C4-2B (cell line): ENCODE measurements around the gene TCFL5.

Experiments used
- H3K27ac ChIP-seq: fragments of 450-650 bp; 2 replicates; pipeline ENCODE4 v1.5.1; 2017
- ZFX ChIP-seq: fragments of 450-650 bp; IDR thresholded peaks from 2 replicates; pipeline ENCODE4 v1.6.1; 2017
- TF ChIP-seq, protein P1 (sequence below): fragments of 450-650 bp; conservative IDR thresholded peaks from 2 replicates; pipeline ENCODE4 v1.5.1; 2017; ENCODE audit warnings: mild to moderate bottlenecking

Gene TCFL5

GRCh38 chr20:62812181-62812906, 49.3 kb downstream of the TCFL5 start:
- TF ChIP-seq, protein P1, sequence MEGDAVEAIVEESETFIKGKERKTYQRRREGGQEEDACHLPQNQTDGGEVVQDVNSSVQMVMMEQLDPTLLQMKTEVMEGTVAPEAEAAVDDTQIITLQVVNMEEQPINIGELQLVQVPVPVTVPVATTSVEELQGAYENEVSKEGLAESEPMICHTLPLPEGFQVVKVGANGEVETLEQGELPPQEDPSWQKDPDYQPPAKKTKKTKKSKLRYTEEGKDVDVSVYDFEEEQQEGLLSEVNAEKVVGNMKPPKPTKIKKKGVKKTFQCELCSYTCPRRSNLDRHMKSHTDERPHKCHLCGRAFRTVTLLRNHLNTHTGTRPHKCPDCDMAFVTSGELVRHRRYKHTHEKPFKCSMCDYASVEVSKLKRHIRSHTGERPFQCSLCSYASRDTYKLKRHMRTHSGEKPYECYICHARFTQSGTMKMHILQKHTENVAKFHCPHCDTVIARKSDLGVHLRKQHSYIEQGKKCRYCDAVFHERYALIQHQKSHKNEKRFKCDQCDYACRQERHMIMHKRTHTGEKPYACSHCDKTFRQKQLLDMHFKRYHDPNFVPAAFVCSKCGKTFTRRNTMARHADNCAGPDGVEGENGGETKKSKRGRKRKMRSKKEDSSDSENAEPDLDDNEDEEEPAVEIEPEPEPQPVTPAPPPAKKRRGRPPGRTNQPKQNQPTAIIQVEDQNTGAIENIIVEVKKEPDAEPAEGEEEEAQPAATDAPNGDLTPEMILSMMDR: no peak
- TF ChIP-seq ZFX: no peak
- no peak overlapping the region for H3K27ac ChIP-seq

GRCh38 chr20:62811720-62812119, 49.9 kb downstream of the TCFL5 start:
- TF ChIP-seq, protein P1: no peak
- no peak for TF ChIP-seq ZFX

DNA sequence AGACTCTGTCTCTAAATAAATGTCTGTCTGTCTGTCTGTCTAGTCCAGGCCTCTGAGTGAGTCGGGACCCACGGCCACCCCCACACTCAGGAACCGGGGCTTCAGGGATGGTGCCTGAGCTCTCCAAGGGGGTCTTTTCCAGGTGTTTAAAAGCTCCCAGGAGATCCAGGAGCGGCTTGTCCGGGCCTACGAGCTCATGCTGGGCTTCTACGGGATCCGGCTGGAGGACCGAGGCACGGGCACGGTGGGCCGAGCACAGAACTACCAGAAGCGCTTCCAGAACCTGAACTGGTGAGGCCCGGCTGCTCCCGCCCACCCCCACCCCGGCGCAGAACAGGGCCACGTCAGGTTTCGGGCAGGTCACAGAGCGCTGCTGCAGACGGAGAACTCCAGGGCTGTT, 50.3 kb downstream of the TCFL5 start:
- no peak for TF ChIP-seq ZFX
- TF ChIP-seq, protein P1: no peak
- no peak overlapping the region for H3K27ac ChIP-seq

More at GRCh38 chr20:62811720-62812119, 49.9 kb downstream of the TCFL5 start:
- no peak overlapping the region for H3K27ac ChIP-seq

GRCh38 chr20:62809530-62810428, 51.8 kb downstream of the TCFL5 start:
- H3K27ac ChIP-seq: no peak overlapping the region
- no peak for TF ChIP-seq ZFX
- TF ChIP-seq, protein P1: no peak

- no peak overlapping the region for H3K27ac ChIP-seq
- TF ChIP-seq, protein P1: peak; percentile 98
- no peak for TF ChIP-seq ZFX
These were observed 53.3 kb downstream of the TCFL5 start for GRCh38 chr20:62808211-62808865.

DNA sequence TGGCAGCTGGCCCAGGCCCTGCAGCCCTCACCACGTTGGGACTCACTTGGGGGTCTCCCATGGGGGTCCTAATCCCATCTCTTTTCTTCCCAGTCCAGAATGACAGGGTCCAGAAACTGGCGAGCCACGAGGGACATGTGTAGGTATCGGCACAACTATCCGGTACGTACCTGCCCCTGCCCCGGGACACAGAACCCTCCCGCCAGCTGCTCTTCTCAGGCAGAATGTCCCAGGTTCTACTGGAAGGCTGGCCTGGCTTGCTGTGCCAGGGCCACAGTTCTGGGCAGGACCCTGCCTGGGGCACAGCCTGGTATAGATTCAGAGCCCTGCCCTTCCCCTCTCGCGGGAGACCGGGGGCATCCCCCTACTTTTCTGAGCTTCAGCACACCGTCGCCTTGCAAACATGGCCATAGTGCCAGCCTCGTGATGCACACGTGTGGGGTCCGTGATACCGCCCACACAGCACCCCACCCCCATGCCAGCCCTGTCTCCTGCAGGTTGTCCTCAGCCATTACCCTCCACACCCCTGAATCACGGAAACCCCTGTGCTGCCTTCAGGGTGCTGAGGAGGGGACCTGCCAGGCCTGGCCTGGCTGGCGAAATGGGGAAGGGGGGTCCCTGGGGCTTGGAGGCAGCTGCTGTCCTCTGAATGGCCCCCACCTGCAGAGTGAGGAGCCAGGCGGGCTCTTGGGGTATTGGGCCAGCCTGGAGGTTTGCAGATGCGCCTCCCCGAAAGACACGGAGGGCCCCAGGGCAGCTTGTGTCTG, 54.0 kb downstream of the TCFL5 start:
- TF ChIP-seq ZFX: no peak
- TF ChIP-seq, protein P1: no peak
- no peak overlapping the region for H3K27ac ChIP-seq
